Measurements from ENCODE around the gene FBXO5. TPM values are rescaled to one million over a fixed set of nuclear protein-coding genes. Genes with fewer than 3 reads are reported as not detected.

Gene FBXO5
- 80.7 and 111 TPM in 2 replicates for total RNA-seq (ENCODE audit: low replicate concordance)

- DNase-seq (ENCODE audit: low spot score), result peak; percentile 99
- Histone ChIP-seq H3K36me3 (no peaks in the 10 kb centered on the region), H3K4me3 (peak within 1 kb of the TSS; percentile 100), H4K20me1 (ENCODE audit: low read depth) (peaks cover 40% of the 10 kb centered on the region), H3K9me3 (ENCODE audit: low read depth) (no peaks in the 10 kb centered on the region), H3K27me3 (no peaks in the 10 kb centered on the region), H3K79me2 (ENCODE audit: low read depth) (peaks cover 86% of the 10 kb centered on the region), H2AFZ (replicated peaks) (peak within 1 kb of the TSS; percentile 89), H3K9ac (peak within 1 kb of the TSS; percentile 86), H3F3A (ENCODE audit: low read depth) (peaks cover 11% of the 10 kb centered on the region), H3K4me1 (peaks cover 37% of the 10 kb centered on the region), H3K27ac (peak within 1 kb of the TSS; percentile 84), H3K4me2 (peak within 1 kb of the TSS; percentile 93)
- Mint-ChIP-seq H3K9me3 (no peaks in the 10 kb centered on the region), H3K36me3 (peaks cover 27% of the 10 kb centered on the region), H3K27me3 (ENCODE audit: insufficient read depth, low read depth) (peaks cover 6% of the 10 kb centered on the region), H3K27ac (peak within 1 kb of the TSS; percentile 97), H3K4me3 (peak within 1 kb of the TSS; percentile 95), H3K4me1 (peaks cover 33% of the 10 kb centered on the region)
- TF ChIP-seq EZH2 (IDR thresholded peaks at IDR 0.05) (no peak), EZH2phosphoT487 (IDR thresholded peaks at IDR 0.05) (no peak), CTCF (IDR thresholded peaks at IDR 0.05) (no peak)
These were observed at the start of gene FBXO5 for GRCh38 chr6:152982904-152983636. TSS of gene FBXO5 (minus strand) at chr6:152983041. CDS start at chr6:152982959, 82 bp downstream.

GRCh38 chr6:153032255-153032882, 49.5 kb upstream of the FBXO5 start:
- Histone ChIP-seq H3K36me3 (no peaks in the 10 kb centered on the region), H3F3A (ENCODE audit: low read depth) (no peaks in the 10 kb centered on the region), H3K79me2 (ENCODE audit: low read depth) (no peaks in the 10 kb centered on the region), H3K27me3 (no peaks in the 10 kb centered on the region), H3K9me3 (ENCODE audit: low read depth) (no peaks in the 10 kb centered on the region), H3K9ac (no peak overlapping the region), H3K4me2 (no peak overlapping the region), H3K27ac (no peak overlapping the region), H3K4me3 (no peak overlapping the region), H3K4me1 (no peaks in the 10 kb centered on the region), H4K20me1 (ENCODE audit: low read depth) (no peaks in the 10 kb centered on the region), H2AFZ (replicated peaks) (no peak overlapping the region)
- Mint-ChIP-seq H3K4me3 (no peak overlapping the region), H3K4me1 (no peaks in the 10 kb centered on the region), H3K27ac (no peak overlapping the region), H3K27me3 (ENCODE audit: insufficient read depth, low read depth) (no peaks in the 10 kb centered on the region), H3K36me3 (no peaks in the 10 kb centered on the region), H3K9me3 (no peaks in the 10 kb centered on the region)
- TF ChIP-seq CTCF (IDR thresholded peaks at IDR 0.05) (peak; percentile 52), EZH2 (IDR thresholded peaks at IDR 0.05) (no peak), EZH2phosphoT487 (IDR thresholded peaks at IDR 0.05) (no peak)
- peak; percentile 9 for DNase-seq (ENCODE audit: low spot score)

- H3K27ac Mint-ChIP-seq, result no peak overlapping the region
- H4K20me1 ChIP-seq (ENCODE audit: low read depth), result no peaks in the 10 kb centered on the region
- no peak for DNase-seq (ENCODE audit: low spot score)
- H3K36me3 ChIP-seq, result no peaks in the 10 kb centered on the region
- H3K27me3 ChIP-seq, result no peaks in the 10 kb centered on the region
- no peak for TF ChIP-seq EZH2 (IDR thresholded peaks at IDR 0.05)
- no peak for TF ChIP-seq EZH2phosphoT487 (IDR thresholded peaks at IDR 0.05)
- no peak for TF ChIP-seq CTCF (IDR thresholded peaks at IDR 0.05)
- H3K4me3 ChIP-seq, result no peak overlapping the region
- no peak overlapping the region for H3K27ac ChIP-seq
- no peaks in the 10 kb centered on the region for H3K9me3 ChIP-seq (ENCODE audit: low read depth)
- no peak overlapping the region for H3K4me2 ChIP-seq
- H3K4me1 Mint-ChIP-seq, result no peaks in the 10 kb centered on the region
- no peaks in the 10 kb centered on the region for H3K79me2 ChIP-seq (ENCODE audit: low read depth)
- H3K27me3 Mint-ChIP-seq (ENCODE audit: insufficient read depth, low read depth), result no peaks in the 10 kb centered on the region
- H3F3A ChIP-seq (ENCODE audit: low read depth), result no peaks in the 10 kb centered on the region
- no peaks in the 10 kb centered on the region for H3K36me3 Mint-ChIP-seq
- no peak overlapping the region for H3K9ac ChIP-seq
- no peaks in the 10 kb centered on the region for H3K4me1 ChIP-seq
- no peaks in the 10 kb centered on the region for H3K9me3 Mint-ChIP-seq
- H3K4me3 Mint-ChIP-seq, result no peak overlapping the region
- no peak overlapping the region for H2AFZ ChIP-seq (replicated peaks)
These were observed 48.6 kb upstream of the FBXO5 start for GRCh38 chr6:153031335-153031955.
